ENCODE results near the gene APRT. TPM values are rescaled to one million over a fixed set of nuclear protein-coding genes. Genes with fewer than 3 reads are reported as not detected.
A peak's percentile ranks its signal among the peaks of the same experiment; 100 is the strongest.

APRT gene
- total and polyA plus RNA-seq, 9 of the 15 experiments (the other 6 are each of a cell fraction or from before 2014, with no cell fraction given): 41.7 to 409 (median 146) TPM

- TF ChIP-seq TCF3 (CRISPR knock-in tag; IDR thresholded peaks at IDR 0.05): no peak
- TF ChIP-seq NCOA2 (IDR thresholded peaks at IDR 0.05; ENCODE audit: partially characterized antibody in 2 of 2): no peak
- TF ChIP-seq TAF15 (IDR thresholded peaks at IDR 0.05; ENCODE audit: low read depth, low read length): no peak
- 0 out of 2 replicates have a peak, but pooled peaks have one; percentile 23 for TF ChIP-seq CHD2 (IDR thresholded peaks at IDR 0.05; ENCODE audit: low read depth, low read length)
- TF ChIP-seq ZNF583 (CRISPR knock-in tag; IDR thresholded peaks at IDR 0.05): no peak
These were observed 27.4 kb upstream of the APRT start (continued) for GRCh38 chr16:88839026-88839529.

GRCh38 chr16:88838566-88838965, 26.8 kb upstream of the APRT start:
- in situ Hi-C loops (cut with MboI): no loop called here
- Histone ChIP-seq H3K9me3 (replicated peaks; ENCODE audit: control insufficient read depth, insufficient read depth, low read depth, low read length) (no peaks in the 10 kb centered on the region), H3K4me3 (no peak overlapping the region), H3K9me1 (ENCODE audit: control insufficient read depth, insufficient read depth, low read length) (no peaks in the 10 kb centered on the region), H3K4me2 (ENCODE audit: insufficient read depth, low read length) (no peak overlapping the region), H4K20me1 (replicated peaks; ENCODE audit: control insufficient read depth, insufficient read depth, low read length) (no peaks in the 10 kb centered on the region), H3K4me1 (replicated peaks in 1 of 2; ENCODE audit: control insufficient read depth in 2 of 2, insufficient read depth in 2 of 2, low read length in 2 of 2) (peaks cover 0 to 52% of the 10 kb centered on the region in 2 experiments; a peak in 2 of 5 replicates), H3K9ac (ENCODE audit: insufficient read depth in 1 of 2, low read depth in 2 of 2, low read length in 2 of 2) (no peak overlapping the region), H3K27me3 (ENCODE audit: control insufficient read depth in 2 of 2, insufficient read depth in 2 of 2, low read length in 2 of 2) (no peaks in the 10 kb centered on the region), H2AFZ (ENCODE audit: low read depth, low read length) (no peak overlapping the region), H3K27ac (ENCODE audit: extremely low read depth, low read depth, low read length) (no peak overlapping the region), H3K36me3 (ENCODE audit: control insufficient read depth, insufficient read depth, low read length) (no peaks in the 10 kb centered on the region; the same call in 2 of the 3 replicates), H3K79me2 (ENCODE audit: control insufficient read depth, insufficient read depth, low read length) (no peaks in the 10 kb centered on the region)
- 86% methylated on average over 19 of the region's 19 CpGs for WGBS (ENCODE audit: insufficient coverage, low coverage, missing lambda C conversion rate)
- BruUV-seq (replicated peaks): no TSS peak
- CTCF ChIA-PET (ENCODE audit: low intra/inter-chr PET ratio): no interaction called here
- intact Hi-C loops (cut with micrococcal nuclease): no loop called here
- FAIRE-seq (no peak), DNase-seq (ENCODE audit: extremely low read depth in 1 of 4, low spot score in 3 of 4) (no peak), ATAC-seq (no peak)
- POLR2A ChIA-PET: no interaction called here
- TF ChIP-seq ZC3H8 (IDR thresholded peaks at IDR 0.05) (no peak), ZNF354B (CRISPR knock-in tag; IDR thresholded peaks at IDR 0.05) (no peak), RFX7 (CRISPR knock-in tag; IDR thresholded peaks at IDR 0.05) (no peak), CTCF (IDR thresholded peaks at IDR 0.05 in 2 of 3, conservative IDR thresholded peaks at IDR 0.05 in 1 of 3; ENCODE audit: insufficient read depth in 2 of 3, low read depth in 1 of 3, low read length in 3 of 3) (no peak), HCFC1 (IDR thresholded peaks at IDR 0.05; ENCODE audit: low read depth, low read length) (no peak), ZNF511 (CRISPR knock-in tag; IDR thresholded peaks at IDR 0.05) (no peak), ZNF431 (CRISPR knock-in tag; IDR thresholded peaks at IDR 0.05) (no peak), NCOA2 (IDR thresholded peaks at IDR 0.05; ENCODE audit: partially characterized antibody in 2 of 2) (no peak), CBX8 (IDR thresholded peaks at IDR 0.05; ENCODE audit: borderline replicate concordance, extremely low read depth, low read depth, low read length, poor library complexity, severe bottlenecking) (no peak)
- TF ChIP-seq, protein P1, sequence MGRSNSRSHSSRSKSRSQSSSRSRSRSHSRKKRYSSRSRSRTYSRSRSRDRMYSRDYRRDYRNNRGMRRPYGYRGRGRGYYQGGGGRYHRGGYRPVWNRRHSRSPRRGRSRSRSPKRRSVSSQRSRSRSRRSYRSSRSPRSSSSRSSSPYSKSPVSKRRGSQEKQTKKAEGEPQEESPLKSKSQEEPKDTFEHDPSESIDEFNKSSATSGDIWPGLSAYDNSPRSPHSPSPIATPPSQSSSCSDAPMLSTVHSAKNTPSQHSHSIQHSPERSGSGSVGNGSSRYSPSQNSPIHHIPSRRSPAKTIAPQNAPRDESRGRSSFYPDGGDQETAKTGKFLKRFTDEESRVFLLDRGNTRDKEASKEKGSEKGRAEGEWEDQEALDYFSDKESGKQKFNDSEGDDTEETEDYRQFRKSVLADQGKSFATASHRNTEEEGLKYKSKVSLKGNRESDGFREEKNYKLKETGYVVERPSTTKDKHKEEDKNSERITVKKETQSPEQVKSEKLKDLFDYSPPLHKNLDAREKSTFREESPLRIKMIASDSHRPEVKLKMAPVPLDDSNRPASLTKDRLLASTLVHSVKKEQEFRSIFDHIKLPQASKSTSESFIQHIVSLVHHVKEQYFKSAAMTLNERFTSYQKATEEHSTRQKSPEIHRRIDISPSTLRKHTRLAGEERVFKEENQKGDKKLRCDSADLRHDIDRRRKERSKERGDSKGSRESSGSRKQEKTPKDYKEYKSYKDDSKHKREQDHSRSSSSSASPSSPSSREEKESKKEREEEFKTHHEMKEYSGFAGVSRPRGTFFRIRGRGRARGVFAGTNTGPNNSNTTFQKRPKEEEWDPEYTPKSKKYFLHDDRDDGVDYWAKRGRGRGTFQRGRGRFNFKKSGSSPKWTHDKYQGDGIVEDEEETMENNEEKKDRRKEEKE (IDR thresholded peaks at IDR 0.05; ENCODE audit: borderline replicate concordance in 1 of 2, control insufficient read depth in 1 of 2, low read depth in 2 of 2, low read length in 1 of 2): no peak
